ENCODE data around the gene NXPE3. TPM values are rescaled to one million over a fixed set of nuclear protein-coding genes. Genes with fewer than 3 reads are reported as not detected.
A peak's percentile ranks its signal among the peaks of the same experiment; 100 is the strongest.

Gene NXPE3
- 9.4 and 9.6 TPM in 2 replicates for total RNA-seq (ENCODE audit: low replicate concordance)

- no peak for TF ChIP-seq EZH2phosphoT487 (IDR thresholded peaks at IDR 0.05)
- TF ChIP-seq CTCF (IDR thresholded peaks at IDR 0.05) = no peak
- no peak for TF ChIP-seq EZH2 (IDR thresholded peaks at IDR 0.05)
- peak within 1 kb of the TSS; percentile 95 for H3K4me3 Mint-ChIP-seq
- peak within 1 kb of the TSS; percentile 86 for H3K4me3 ChIP-seq
- no peaks in the 10 kb centered on the region for H3K9me3 ChIP-seq (ENCODE audit: low read depth)
- peaks cover 22% of the 10 kb centered on the region for H3K4me1 Mint-ChIP-seq
- H3K27ac Mint-ChIP-seq = peak within 1 kb of the TSS; percentile 46
- H3K36me3 Mint-ChIP-seq = no peaks in the 10 kb centered on the region
- H3K79me2 ChIP-seq (ENCODE audit: low read depth) = peaks cover 27% of the 10 kb centered on the region
- peaks cover 4% of the 10 kb centered on the region for H3F3A ChIP-seq (ENCODE audit: low read depth)
- H3K9ac ChIP-seq = no peak within 1 kb of the TSS
- no peaks in the 10 kb centered on the region for H3K36me3 ChIP-seq
- H4K20me1 ChIP-seq (ENCODE audit: low read depth) = no peaks in the 10 kb centered on the region
- H3K27me3 Mint-ChIP-seq (ENCODE audit: insufficient read depth, low read depth) = peaks cover 3% of the 10 kb centered on the region
- peak within 1 kb of the TSS; percentile 80 for H3K4me2 ChIP-seq
- H3K27ac ChIP-seq = no peak within 1 kb of the TSS
- no peaks in the 10 kb centered on the region for H3K9me3 Mint-ChIP-seq
- H3K4me1 ChIP-seq = peaks cover 16% of the 10 kb centered on the region
- H2AFZ ChIP-seq (replicated peaks) = peak within 1 kb of the TSS; percentile 100
- DNase-seq (ENCODE audit: low spot score) = peak; percentile 91
- H3K27me3 ChIP-seq = peaks cover 8% of the 10 kb centered on the region
These were observed at the start of gene NXPE3 for GRCh38 chr3:101779047-101779821. NXPE3 (plus strand) TSS chr3:101779211; CDS start chr3:101785597, 6,386 bp downstream.

GRCh38 chr3:101729586-101729985, 49.4 kb upstream of the NXPE3 start:
- peaks cover 23% of the 10 kb centered on the region for H3K79me2 ChIP-seq (ENCODE audit: low read depth)
- H3K4me1 ChIP-seq = peaks cover 10% of the 10 kb centered on the region
- H3F3A ChIP-seq (ENCODE audit: low read depth) = no peaks in the 10 kb centered on the region
- no peak overlapping the region for H3K27ac ChIP-seq
- peaks cover 9% of the 10 kb centered on the region for H3K4me1 Mint-ChIP-seq
- H2AFZ ChIP-seq (replicated peaks) = no peak overlapping the region
- no peak overlapping the region for H3K27ac Mint-ChIP-seq
- H4K20me1 ChIP-seq (ENCODE audit: low read depth) = no peaks in the 10 kb centered on the region
- no peak for TF ChIP-seq EZH2 (IDR thresholded peaks at IDR 0.05)
- no peak for TF ChIP-seq CTCF (IDR thresholded peaks at IDR 0.05)
- no peak for TF ChIP-seq EZH2phosphoT487 (IDR thresholded peaks at IDR 0.05)
- no peaks in the 10 kb centered on the region for H3K9me3 ChIP-seq (ENCODE audit: low read depth)
- H3K27me3 Mint-ChIP-seq (ENCODE audit: insufficient read depth, low read depth) = no peaks in the 10 kb centered on the region
- H3K9ac ChIP-seq = no peak overlapping the region
- no peak for DNase-seq (ENCODE audit: low spot score)
- H3K4me2 ChIP-seq = no peak overlapping the region
- H3K4me3 Mint-ChIP-seq = no peak overlapping the region
- H3K9me3 Mint-ChIP-seq = peaks cover 7% of the 10 kb centered on the region
- no peak overlapping the region for H3K4me3 ChIP-seq
- no peaks in the 10 kb centered on the region for H3K27me3 ChIP-seq
- H3K36me3 Mint-ChIP-seq = peaks cover 47% of the 10 kb centered on the region
- peaks cover 21% of the 10 kb centered on the region for H3K36me3 ChIP-seq

- H2AFZ ChIP-seq (replicated peaks) = no peak overlapping the region
- H3K9ac ChIP-seq = no peak overlapping the region
- no peak overlapping the region for H3K4me2 ChIP-seq
- H3K27me3 Mint-ChIP-seq (ENCODE audit: insufficient read depth, low read depth) = no peaks in the 10 kb centered on the region
- H3K79me2 ChIP-seq (ENCODE audit: low read depth) = peaks cover 12% of the 10 kb centered on the region
- no peak for TF ChIP-seq EZH2 (IDR thresholded peaks at IDR 0.05)
- no peak for TF ChIP-seq CTCF (IDR thresholded peaks at IDR 0.05)
- TF ChIP-seq EZH2phosphoT487 (IDR thresholded peaks at IDR 0.05) = no peak
- peaks cover 59% of the 10 kb centered on the region for H3K36me3 Mint-ChIP-seq
- no peaks in the 10 kb centered on the region for H3F3A ChIP-seq (ENCODE audit: low read depth)
- no peak overlapping the region for H3K4me3 ChIP-seq
- no peaks in the 10 kb centered on the region for H3K9me3 ChIP-seq (ENCODE audit: low read depth)
- H3K4me3 Mint-ChIP-seq = no peak overlapping the region
- H4K20me1 ChIP-seq (ENCODE audit: low read depth) = no peaks in the 10 kb centered on the region
- peaks cover 6% of the 10 kb centered on the region for H3K4me1 Mint-ChIP-seq
- DNase-seq (ENCODE audit: low spot score) = no peak
- no peak overlapping the region for H3K27ac ChIP-seq
- no peaks in the 10 kb centered on the region for H3K27me3 ChIP-seq
- peaks cover 26% of the 10 kb centered on the region for H3K36me3 ChIP-seq
- peaks cover 17% of the 10 kb centered on the region for H3K9me3 Mint-ChIP-seq
- no peak overlapping the region for H3K27ac Mint-ChIP-seq
- H3K4me1 ChIP-seq = peaks cover 8% of the 10 kb centered on the region
These were observed 48.2 kb upstream of the NXPE3 start for GRCh38 chr3:101730839-101731238.

Data from neural progenitor cell (in vitro differentiated cells).